Measurements from ENCODE around the gene TSPOAP1. TPM values are rescaled to one million over a fixed set of nuclear protein-coding genes. Genes with fewer than 3 reads are reported as not detected.

TSPOAP1 gene
- total and polyA plus RNA-seq, 2 of the 4 experiments (the other 2 are of a cell fraction), result 0.90 to 1.6 TPM

DNA sequence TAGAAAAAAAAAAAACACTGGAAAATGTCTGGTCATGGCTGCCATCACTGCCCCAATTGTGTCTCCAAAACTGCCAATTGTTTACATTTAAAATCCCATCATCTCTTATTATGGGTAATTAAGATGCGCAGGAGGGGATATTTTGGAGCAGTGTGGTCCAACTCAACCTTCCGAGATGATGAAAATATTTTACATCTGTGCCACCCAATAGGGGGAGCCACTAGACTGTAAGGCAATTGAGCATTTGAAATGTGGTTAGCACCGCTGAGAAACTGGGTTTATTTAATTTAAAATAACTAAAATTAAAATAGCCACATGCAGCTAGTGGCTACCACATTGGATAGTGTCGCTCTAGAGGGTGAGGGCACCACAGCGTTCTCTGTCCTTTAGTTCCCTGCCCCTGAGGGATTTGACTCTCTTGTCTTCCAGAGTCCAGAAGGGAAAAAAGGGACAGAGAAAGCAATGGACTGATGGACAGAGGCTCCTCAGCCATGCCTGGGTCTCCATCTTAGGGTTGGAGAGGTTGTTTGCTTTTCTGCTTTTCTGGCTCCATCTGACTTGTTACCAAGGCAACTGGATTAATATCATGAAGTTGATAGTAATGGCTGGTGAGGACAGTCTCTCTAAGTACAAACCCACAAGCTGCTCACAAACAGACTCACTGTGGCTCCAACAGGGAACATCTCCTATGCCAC, 51.3 kb downstream of the TSPOAP1 start:
- no peak for ATAC-seq (ENCODE audit: low read depth)
- intact Hi-C loops (cut with micrococcal nuclease), result no loop called here
- POLR2A ChIA-PET (ENCODE audit: unreplicated experiment), result no interaction called here

More for the DNA sequence above, 51.3 kb downstream of the TSPOAP1 start:
- H3K27me3 ChIP-seq (ENCODE audit: control insufficient read depth, insufficient read depth, low read length), result peaks cover 15% of the 10 kb centered on the region; the same call in 1 of the 2 replicates
- H2BK20ac ChIP-seq (ENCODE audit: low read depth, low read length), result no peak overlapping the region
- H2BK120ac ChIP-seq (ENCODE audit: low read depth, low read length), result no peak overlapping the region
- no peak overlapping the region for H3K23ac ChIP-seq (ENCODE audit: low read depth, low read length)
- no peak overlapping the region for H3K56ac ChIP-seq (ENCODE audit: extremely low read depth, insufficient read depth, low read length)
- no peak overlapping the region for H4K91ac ChIP-seq (ENCODE audit: insufficient read depth, low read depth, low read length)
- no peaks in the 10 kb centered on the region for H3K4me1 ChIP-seq (ENCODE audit: control insufficient read depth, insufficient read depth, low read length)
- H3K27ac ChIP-seq (ENCODE audit: insufficient read depth, low read length), result no peak overlapping the region
- CTCF ChIA-PET, result no interaction called here
- TF ChIP-seq BHLHE40 (IDR thresholded peaks at IDR 0.05; ENCODE audit: low read depth, low read length) (no peak), RAD21 (IDR thresholded peaks at IDR 0.05; ENCODE audit: low read length) (peak; percentile 45)
- TF ChIP-seq, protein P1, sequence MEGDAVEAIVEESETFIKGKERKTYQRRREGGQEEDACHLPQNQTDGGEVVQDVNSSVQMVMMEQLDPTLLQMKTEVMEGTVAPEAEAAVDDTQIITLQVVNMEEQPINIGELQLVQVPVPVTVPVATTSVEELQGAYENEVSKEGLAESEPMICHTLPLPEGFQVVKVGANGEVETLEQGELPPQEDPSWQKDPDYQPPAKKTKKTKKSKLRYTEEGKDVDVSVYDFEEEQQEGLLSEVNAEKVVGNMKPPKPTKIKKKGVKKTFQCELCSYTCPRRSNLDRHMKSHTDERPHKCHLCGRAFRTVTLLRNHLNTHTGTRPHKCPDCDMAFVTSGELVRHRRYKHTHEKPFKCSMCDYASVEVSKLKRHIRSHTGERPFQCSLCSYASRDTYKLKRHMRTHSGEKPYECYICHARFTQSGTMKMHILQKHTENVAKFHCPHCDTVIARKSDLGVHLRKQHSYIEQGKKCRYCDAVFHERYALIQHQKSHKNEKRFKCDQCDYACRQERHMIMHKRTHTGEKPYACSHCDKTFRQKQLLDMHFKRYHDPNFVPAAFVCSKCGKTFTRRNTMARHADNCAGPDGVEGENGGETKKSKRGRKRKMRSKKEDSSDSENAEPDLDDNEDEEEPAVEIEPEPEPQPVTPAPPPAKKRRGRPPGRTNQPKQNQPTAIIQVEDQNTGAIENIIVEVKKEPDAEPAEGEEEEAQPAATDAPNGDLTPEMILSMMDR (conservative IDR thresholded peaks at IDR 0.05; ENCODE audit: low read depth, low read length), result peak; percentile 44
- no peak overlapping the region for H3K4ac ChIP-seq (ENCODE audit: low read depth, low read length)
- no peak overlapping the region for H3K4me3 ChIP-seq (ENCODE audit: insufficient read depth, low read depth, low read length)
- dilution Hi-C loops (cut with HindIII; ENCODE audit: low sequenced_read_pairs, unreplicated experiment) (no loop called here), in situ Hi-C loops (cut with MboI; ENCODE audit: low sequenced_read_pairs) (no loop called here)
- no peak overlapping the region for H3K18ac ChIP-seq (ENCODE audit: low read depth, low read length)
- H3K9me1 ChIP-seq (ENCODE audit: insufficient read depth, low read length), result no peaks in the 10 kb centered on the region
- WGBS, 2 experiments (ENCODE audit: extremely low coverage in 2 of 2, insufficient read length in 1 of 2), result no CpG with 5 or more reads among the region's 5 CpGs
- no peak overlapping the region for H2BK15ac ChIP-seq (ENCODE audit: low read depth, low read length)
- H3K9ac ChIP-seq (ENCODE audit: low read depth, low read length), result no peak overlapping the region
- no peaks in the 10 kb centered on the region for H3K79me1 ChIP-seq (ENCODE audit: low read depth in 1 of 2, low read length in 2 of 2)
- DNase-seq, result peak; percentile 8
- no peak overlapping the region for H3K4me2 ChIP-seq (ENCODE audit: low read depth, low read length)
- H3K14ac ChIP-seq (replicated peaks; ENCODE audit: low read depth, low read length), result no peak overlapping the region
- H3K36me3 ChIP-seq (ENCODE audit: control insufficient read depth, insufficient read depth, low read length), result no peaks in the 10 kb centered on the region
- no peaks in the 10 kb centered on the region for H3K9me3 ChIP-seq (ENCODE audit: control insufficient read depth, insufficient read depth, low read length)
- H4K8ac ChIP-seq (ENCODE audit: low read depth in 2 of 2, low read length in 2 of 2), result no peak overlapping the region
- H2AK5ac ChIP-seq (ENCODE audit: low read depth, low read length), result no peak overlapping the region
- no peak overlapping the region for H2AFZ ChIP-seq (replicated peaks; ENCODE audit: low read length, poor library complexity)
- no peaks in the 10 kb centered on the region for H4K20me1 ChIP-seq (ENCODE audit: insufficient read depth, low read length)
- BruUV-seq (replicated peaks), result no TSS peak
- no peak overlapping the region for H4K5ac ChIP-seq (ENCODE audit: low read depth, low read length)
- H2AK9ac ChIP-seq (replicated peaks; ENCODE audit: low read depth, low read length, poor library complexity), result no peak overlapping the region
- H2BK5ac ChIP-seq (ENCODE audit: low read depth, low read length, poor library complexity, severe bottlenecking), result no peak overlapping the region

Data from IMR-90 (cell line).